ENCODE results near the gene GRIA3.
"Not testable (repeated sequence)": the region's sequence is repeated elsewhere in the genome, so short reads cannot be mapped to it uniquely, and the experiment has no call there.

The GRIA3 gene

GRCh38 chrX:123475068-123475724 is 291.1 kb downstream of the GRIA3 start:
- DNase-seq: no peak

- DNase-seq: no peak
Observed at GRCh38 chrX:123476611-123477219, 292.6 kb downstream of the GRIA3 start.

GRCh38 chrX:123477673-123478072 is 293.6 kb downstream of the GRIA3 start:
- DNase-seq: no peak

- DNase-seq: no peak
Observed at GRCh38 chrX:123481913-123482851, 298.1 kb downstream of the GRIA3 start.

- DNase-seq: no peak
Observed at GRCh38 chrX:123486297-123486696, 302.2 kb downstream of the GRIA3 start.

- no peak for DNase-seq
Observed at GRCh38 chrX:123487236-123487635, 303.2 kb downstream of the GRIA3 start.

GRCh38 chrX:123487669-123488068 is 303.6 kb downstream of the GRIA3 start:
- DNase-seq: no peak

- no peak for DNase-seq
Observed at GRCh38 chrX:123489011-123489410, 304.9 kb downstream of the GRIA3 start.

GRCh38 chrX:123493857-123494256 is 309.8 kb downstream of the GRIA3 start:
- DNase-seq: no peak

GRCh38 chrX:123499787-123500186 is 315.7 kb downstream of the GRIA3 start:
- DNase-seq: no peak

- DNase-seq: no peak
Observed at GRCh38 chrX:123504047-123504446, 320.0 kb downstream of the GRIA3 start.

GRCh38 chrX:123504630-123505270 is 320.7 kb downstream of the GRIA3 start:
- DNase-seq: no peak

- DNase-seq: no peak
Observed at GRCh38 chrX:123513585-123514278, 329.7 kb downstream of the GRIA3 start.

GRCh38 chrX:123514279-123514640 is 330.2 kb downstream of the GRIA3 start:
- not testable (repeated sequence) for DNase-seq

- no peak for DNase-seq
Observed at GRCh38 chrX:123518791-123519190, 334.7 kb downstream of the GRIA3 start.

- DNase-seq: no peak
Observed at GRCh38 chrX:123525123-123525725, 341.1 kb downstream of the GRIA3 start.

GRCh38 chrX:123530726-123531125 is 346.6 kb downstream of the GRIA3 start:
- DNase-seq: not testable (repeated sequence)
